B cell (primary cell): ENCODE measurements around the gene PSTPIP1. TPM values are rescaled to one million over a fixed set of nuclear protein-coding genes. Genes with fewer than 3 reads are reported as not detected.

ENCODE experiments used
- ATAC-seq: fragments of 200-7000 bp; cut with Tn5 transposase; one replicate; pipeline ENCODE4 v1.10.0; 2021; ENCODE audit warnings: low read depth, mild to moderate bottlenecking, moderate number of reproducible peaks, moderate library complexity
- CTCF ChIA-PET: fragments of 350-600 bp; sonication (Branson Sonifier 250); formaldehyde crosslinking; loops from one replicate; lab custom pipeline; 2021; ENCODE audit warnings: antibody characterized with exemption, inconsistent platforms; lab: Charles Lee
- POLR2A ChIA-PET: fragments of 350-600 bp; sonication (Branson Sonifier 250); formaldehyde crosslinking; loops from one replicate; lab custom pipeline; 2021; ENCODE audit warnings: antibody characterized with exemption; lab: Charles Lee
- DNase-seq: peaks from one replicate; pipeline ENCODE4 v3.0.0; 2013
- H2AFZ ChIP-seq: 2 replicates; pipeline ENCODE4 v1.6.1; 2012; ENCODE audit warnings: mild to moderate bottlenecking, low read depth, low read length; ENCODE audit not compliant: insufficient read depth, poor library complexity, severe bottlenecking
- H3K27ac ChIP-seq, 2 donors: 1 replicate in 1 of 2; 2 replicates in 1 of 2; pipeline ENCODE4 v1.5.1; 2012 to 2013; ENCODE audit warnings: low read length in 2 of 2, mild to moderate bottlenecking in 2 of 2, moderate library complexity in 1 of 2
- H3K27me3 ChIP-seq, 4 experiments: fragments of 200-600 bp in 1 of 4; sonication (generic) in 1 of 4; replicated peaks in 1 of 4; 1 replicate in 2 of 4; 2 replicates in 2 of 4; pipeline versions ENCODE4 v1.6.1 to v1.7.0; 2013 to 2016; ENCODE audit warnings: low read length in 3 of 4, mild to moderate bottlenecking in 2 of 4, mixed read lengths in 1 of 4, moderate library complexity in 1 of 4; ENCODE audit not compliant: insufficient read depth in 4 of 4, control insufficient read depth in 3 of 4; ENCODE audit errors: control extremely low read depth in 1 of 4
- H3K36me3 ChIP-seq, 2 experiments: replicated peaks in 1 of 2; 1 replicate in 1 of 2; 2 replicates in 1 of 2; pipeline versions ENCODE4 v1.6.1 to v1.7.1; 2013; ENCODE audit warnings: low read length in 1 of 2; ENCODE audit not compliant: insufficient read depth in 2 of 2, control insufficient read depth in 1 of 2; ENCODE audit errors: control extremely low read depth in 1 of 2, extremely low read depth in 1 of 2
- H3K4me1 ChIP-seq, 2 donors: fragments of 200-600 bp in 1 of 2; sonication (generic) in 1 of 2; 1 replicate in 1 of 2; 2 replicates in 1 of 2; pipeline versions ENCODE4 v1.5.1 to v1.6.1; 2013 to 2017; ENCODE audit warnings: low read length in 2 of 2; ENCODE audit not compliant: control insufficient read depth in 2 of 2, insufficient read depth in 2 of 2
- H3K4me2 ChIP-seq: replicated peaks from 2 replicates; pipeline ENCODE3; 2012; ENCODE audit warnings: mild to moderate bottlenecking, low read depth, low read length; ENCODE audit not compliant: poor library complexity, severe bottlenecking
- H3K4me3 ChIP-seq, 5 experiments: fragments of 200-600 bp in 1 of 5; sonication (generic) in 1 of 5; 1 replicate in 3 of 5; 2 replicates in 2 of 5; pipeline versions ENCODE4 v1.5.1 to v1.7.0; 2011 to 2016; ENCODE audit warnings: low read length in 4 of 5, mild to moderate bottlenecking in 4 of 5, low read depth in 2 of 5, control low read depth in 1 of 5, moderate library complexity in 1 of 5; ENCODE audit not compliant: insufficient read depth in 1 of 5; ENCODE audit errors: control extremely low read depth in 1 of 5, extremely low read depth in 1 of 5
- H3K79me2 ChIP-seq: fragments of 200-600 bp; sonication (generic); one replicate; pipeline ENCODE4 v1.6.0; 2016; ENCODE audit warnings: low read length; ENCODE audit not compliant: control insufficient read depth, insufficient read depth
- H3K9ac ChIP-seq: fragments of 200-600 bp; sonication (generic); 2 replicates; pipeline ENCODE4 v1.6.1; 2017; ENCODE audit warnings: mild to moderate bottlenecking, low read length, moderate library complexity
- H3K9me3 ChIP-seq, 3 donors: one replicate each; pipeline versions ENCODE4 v1.6.1 to v1.7.1; 2013; ENCODE audit warnings: low read length in 2 of 3; ENCODE audit not compliant: control insufficient read depth in 2 of 3, insufficient read depth in 1 of 3; ENCODE audit errors: control extremely low read depth in 1 of 3
- H4K20me1 ChIP-seq: 2 replicates; pipeline ENCODE4 v1.6.0; 2012; ENCODE audit warnings: mild to moderate bottlenecking, low read length; ENCODE audit not compliant: insufficient read depth, control insufficient read depth, poor library complexity, severe bottlenecking
- H3K27ac Mint-ChIP-seq: one replicate; pipeline ENCODE4 v1.8.0; 2021; ENCODE audit warnings: mixed read lengths
- H3K27me3 Mint-ChIP-seq: one replicate; pipeline ENCODE4 v1.8.0; 2021; ENCODE audit warnings: mixed read lengths
- H3K4me1 Mint-ChIP-seq: one replicate; pipeline ENCODE4 v1.8.0; 2021; ENCODE audit warnings: mixed read lengths
- H3K4me3 Mint-ChIP-seq: one replicate; pipeline ENCODE4 v1.8.0; 2021; ENCODE audit warnings: mixed read lengths
- H3K9me3 Mint-ChIP-seq: one replicate; pipeline ENCODE4 v1.8.0; 2022; ENCODE audit warnings: mixed read lengths; ENCODE audit not compliant: insufficient read depth
- EZH2 ChIP-seq: IDR thresholded peaks from 2 replicates; pipeline ENCODE4 v1.6.1; 2012; ENCODE audit warnings: borderline replicate concordance, low read depth, mild to moderate bottlenecking, moderate library complexity, low read length; ENCODE audit not compliant: insufficient read depth, poor library complexity, severe bottlenecking
- WGBS: methylation state at CpG from one replicate; pipeline ENCODE4 v1.1.5; 2013; ENCODE audit warnings: missing lambda C conversion rate; ENCODE audit not compliant: insufficient coverage; 5-methylcytosine and 5-hydroxymethylcytosine counted together
- intact Hi-C: fragments of 100-400 bp; cut with micrococcal nuclease; formaldehyde crosslinking; loops from one replicate; pipeline ENCODE4 v1.10.0; 2022
- polyA plus RNA-seq: library from polyadenylated mRNA; depleted of rRNA; stranded (reverse); fragments of >200 nt; gene quantifications from 2 replicates; pipeline ENCODE4 v1.2.3, GENCODE V29; 2012
- total RNA-seq, 2 donors: library from RNA; stranded (reverse); fragments of 120-200 nt in 1 of 2; gene quantifications; 1 replicate in 1 of 2; 2 replicates in 1 of 2; pipeline versions ENCODE4 v1.2.3 to v1.2.4, GENCODE V29; 2013 to 2022
- TF ChIP-seq, protein P1 (sequence below): fragments of 200-600 bp; IDR thresholded peaks from one replicate; pipeline ENCODE4 v1.8.0; 2022; ENCODE audit warnings: antibody characterized with exemption, mild to moderate bottlenecking

PSTPIP1 gene
- total and polyA plus RNA-seq, 2 donors (not counting 1 experiment from before 2014, with no cell fraction given): 69.0 to 79.3 TPM

DNA sequence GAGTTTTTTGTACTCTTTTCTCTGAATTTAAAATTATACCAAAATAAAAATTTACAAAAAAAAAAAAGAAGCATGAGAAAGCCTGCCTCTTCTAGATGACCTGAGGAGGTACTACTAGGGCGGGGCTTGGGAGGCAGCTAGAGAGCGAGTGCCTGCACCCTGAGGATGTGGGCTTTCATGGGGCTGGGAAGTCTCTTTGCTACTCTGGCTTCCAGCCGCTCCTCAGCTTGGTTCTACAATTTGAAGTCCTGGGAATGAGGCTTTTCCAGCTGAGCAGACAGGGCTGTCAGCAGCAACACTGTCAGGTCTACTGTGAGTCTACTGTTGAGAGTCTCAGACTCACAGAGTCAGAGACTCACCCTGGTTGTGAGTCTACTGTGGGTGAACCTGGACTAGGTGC is 8.2 kb upstream of the PSTPIP1 start:
- H3K27ac Mint-ChIP-seq: no peak overlapping the region
- ATAC-seq: no peak
- H3K4me3 Mint-ChIP-seq: no peak overlapping the region
- H3K4me1 ChIP-seq: peaks cover 12 to 18% of the 10 kb centered on the region in 2 donors
- no peak overlapping the region for H3K9ac ChIP-seq
- ChIA-PET POLR2A (interaction anchor here (0.7 kb wide), 1 partner anchor 60 kb away, joined by 3 read pairs; no protein-coding TSS in a partner anchor), CTCF (interaction anchor here (0.5 to 1.8 kb wide), 2 partner anchors 13 to 33 kb away, joined by 3 to 7 read pairs; no protein-coding TSS in a partner anchor)
- intact Hi-C loops: no loop called here
- H3K27me3 ChIP-seq: no peaks in the 10 kb centered on the region
- 100% methylated on average over 3 of the region's 3 CpGs for WGBS
- no peak overlapping the region for H3K4me3 ChIP-seq
- H3K9me3 ChIP-seq: no peaks in the 10 kb centered on the region
- no peaks in the 10 kb centered on the region for H3K27me3 Mint-ChIP-seq
- DNase-seq: no peak
- H3K27ac ChIP-seq: no peak overlapping the region
- no peaks in the 10 kb centered on the region for H3K36me3 ChIP-seq
- H3K4me1 Mint-ChIP-seq: peaks cover 21% of the 10 kb centered on the region
- H2AFZ ChIP-seq: no peak overlapping the region
- H3K9me3 Mint-ChIP-seq: no peaks in the 10 kb centered on the region
- no peak overlapping the region for H3K4me2 ChIP-seq
- no peaks in the 10 kb centered on the region for H4K20me1 ChIP-seq
- H3K79me2 ChIP-seq: no peaks in the 10 kb centered on the region
- TF ChIP-seq, protein P1, sequence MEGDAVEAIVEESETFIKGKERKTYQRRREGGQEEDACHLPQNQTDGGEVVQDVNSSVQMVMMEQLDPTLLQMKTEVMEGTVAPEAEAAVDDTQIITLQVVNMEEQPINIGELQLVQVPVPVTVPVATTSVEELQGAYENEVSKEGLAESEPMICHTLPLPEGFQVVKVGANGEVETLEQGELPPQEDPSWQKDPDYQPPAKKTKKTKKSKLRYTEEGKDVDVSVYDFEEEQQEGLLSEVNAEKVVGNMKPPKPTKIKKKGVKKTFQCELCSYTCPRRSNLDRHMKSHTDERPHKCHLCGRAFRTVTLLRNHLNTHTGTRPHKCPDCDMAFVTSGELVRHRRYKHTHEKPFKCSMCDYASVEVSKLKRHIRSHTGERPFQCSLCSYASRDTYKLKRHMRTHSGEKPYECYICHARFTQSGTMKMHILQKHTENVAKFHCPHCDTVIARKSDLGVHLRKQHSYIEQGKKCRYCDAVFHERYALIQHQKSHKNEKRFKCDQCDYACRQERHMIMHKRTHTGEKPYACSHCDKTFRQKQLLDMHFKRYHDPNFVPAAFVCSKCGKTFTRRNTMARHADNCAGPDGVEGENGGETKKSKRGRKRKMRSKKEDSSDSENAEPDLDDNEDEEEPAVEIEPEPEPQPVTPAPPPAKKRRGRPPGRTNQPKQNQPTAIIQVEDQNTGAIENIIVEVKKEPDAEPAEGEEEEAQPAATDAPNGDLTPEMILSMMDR: no peak
- TF ChIP-seq EZH2: no peak

DNA sequence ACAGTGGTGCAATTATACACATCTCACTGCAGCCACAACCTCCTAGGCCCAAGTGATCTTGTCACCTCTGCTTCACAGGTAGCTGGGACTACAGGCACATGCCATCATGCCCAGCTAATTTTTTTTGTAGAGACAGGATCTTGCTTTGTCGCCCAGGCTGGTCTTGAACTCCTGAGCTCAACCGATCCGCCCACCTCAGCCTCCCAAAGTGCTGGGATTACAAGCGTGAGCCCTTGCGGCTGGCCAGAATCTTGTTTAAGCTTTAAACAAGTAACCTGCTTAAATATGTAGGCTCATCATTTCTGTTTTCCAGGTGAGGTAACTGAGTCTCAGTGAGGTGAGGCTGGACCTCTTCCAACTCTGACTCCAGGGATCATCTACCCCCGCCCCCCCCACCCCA is 7.7 kb upstream of the PSTPIP1 start:
- Histone ChIP-seq H3K27me3 (no peaks in the 10 kb centered on the region), H3K4me3 (no peak overlapping the region), H3K4me1 (peaks cover 12 to 18% of the 10 kb centered on the region in 2 donors), H3K79me2 (no peaks in the 10 kb centered on the region), H3K4me2 (no peak overlapping the region), H3K9me3 (no peaks in the 10 kb centered on the region), H3K27ac (no peak overlapping the region), H3K36me3 (no peaks in the 10 kb centered on the region), H4K20me1 (no peaks in the 10 kb centered on the region), H2AFZ (no peak overlapping the region), H3K9ac (no peak overlapping the region)
- H3K4me1 Mint-ChIP-seq: peaks cover 21% of the 10 kb centered on the region
- H3K27me3 Mint-ChIP-seq: no peaks in the 10 kb centered on the region
- H3K27ac Mint-ChIP-seq: no peak overlapping the region
- CTCF ChIA-PET: interaction anchor here (0.8 to 1.8 kb wide), 2 partner anchors 14 to 84 kb away, joined by 3 to 7 read pairs; no protein-coding TSS in a partner anchor
- intact Hi-C loops: no loop called here
- POLR2A ChIA-PET: interaction anchor here (0.7 kb wide), 1 partner anchor 59 kb away, joined by 3 read pairs; no protein-coding TSS in a partner anchor
- no peak overlapping the region for H3K4me3 Mint-ChIP-seq
- 96% methylated on average over 3 of the region's 6 CpGs for WGBS
- DNase-seq (no peak), ATAC-seq (no peak)
- H3K9me3 Mint-ChIP-seq: no peaks in the 10 kb centered on the region
- TF ChIP-seq EZH2: no peak
- TF ChIP-seq, protein P1: no peak
